Activated T-cell treated with anti-CD3 and anti-CD28 coated beads for 1 hour (primary cell): ENCODE results near the gene DSTYK.
"Not testable (repeated sequence)": the region's sequence is repeated elsewhere in the genome, so short reads cannot be mapped to it uniquely, and the experiment has no call there.

ENCODE experiments used
- DNase-seq: peaks from one replicate; pipeline ENCODE4 v3.0.0-alpha.2; 2020; ENCODE audit warnings: low read depth

The DSTYK gene

DNA sequence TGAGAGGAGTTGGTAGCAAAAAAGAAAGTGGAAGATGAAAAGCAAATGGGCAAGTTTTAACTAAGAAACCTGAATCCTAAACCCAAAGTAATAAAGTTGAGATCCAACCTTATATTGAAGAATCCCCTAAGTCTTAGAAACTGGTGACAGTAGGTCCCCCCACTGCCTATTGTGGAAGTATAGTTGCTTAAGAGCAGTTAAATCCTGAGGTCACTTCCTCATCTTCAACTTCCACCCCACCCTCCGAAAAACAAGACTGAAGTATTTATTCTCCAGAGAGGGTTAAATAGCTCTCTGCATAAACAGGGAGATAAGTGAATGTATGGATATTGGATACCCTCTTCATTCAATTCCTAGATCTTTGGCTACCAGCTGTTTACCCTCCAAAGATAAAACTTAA lies 3.3 kb upstream of the DSTYK start:
- no peak for DNase-seq

DNA sequence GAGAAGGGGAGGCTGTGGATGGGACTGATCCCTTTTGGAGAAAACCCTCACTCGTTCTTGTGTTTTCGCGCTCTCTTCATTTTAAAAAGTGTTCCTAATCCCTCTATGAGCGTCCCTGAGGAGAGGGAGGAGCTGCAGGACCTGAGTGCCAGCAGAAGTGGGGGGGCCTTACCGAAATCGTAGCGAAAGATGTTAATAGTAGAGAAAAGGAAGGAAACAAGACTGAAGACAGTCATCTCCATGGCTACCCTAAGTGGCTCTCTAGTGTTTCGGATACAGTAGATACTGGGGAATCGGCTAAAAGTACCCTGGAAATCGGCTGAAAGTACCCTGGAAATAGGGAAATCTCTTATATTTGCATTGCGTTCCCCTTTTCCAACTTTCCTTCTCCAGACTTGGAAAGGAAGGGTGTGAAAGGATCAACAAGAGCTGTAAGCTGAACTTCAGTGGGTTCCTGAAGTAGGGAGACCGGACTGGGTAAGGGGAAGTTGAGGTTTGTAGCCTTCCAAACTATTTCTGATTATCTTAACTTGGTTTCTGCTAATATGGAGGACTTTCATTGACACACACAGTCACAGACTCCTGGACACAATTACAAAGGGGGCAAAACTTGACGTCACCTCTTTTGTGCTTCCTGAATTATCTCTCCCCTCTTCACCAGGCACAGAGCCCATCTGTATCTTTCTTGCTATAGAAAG lies 486 bp upstream of the DSTYK start:
- no peak for DNase-seq

DNA sequence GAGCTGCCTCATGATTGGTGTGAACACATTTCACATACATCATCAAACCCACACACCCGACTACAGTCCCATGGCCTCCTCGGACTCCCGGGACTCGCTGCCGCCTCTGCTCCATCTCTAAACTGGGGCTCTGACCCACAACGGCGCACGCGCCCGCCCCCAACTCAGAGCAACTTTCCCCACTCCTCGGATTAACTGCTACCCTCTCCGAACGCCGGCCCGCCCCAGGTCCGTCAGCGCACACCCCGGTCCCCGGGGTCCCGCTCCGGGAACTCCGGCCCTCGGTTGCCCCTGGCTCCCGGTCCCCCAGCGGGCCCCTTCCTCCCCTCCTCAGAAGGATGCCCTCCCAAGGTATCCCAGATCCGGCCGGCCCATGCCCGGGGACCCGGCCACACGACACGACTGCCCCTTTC lies 740 bp downstream of the DSTYK start:
- DNase-seq = no peak

DNA sequence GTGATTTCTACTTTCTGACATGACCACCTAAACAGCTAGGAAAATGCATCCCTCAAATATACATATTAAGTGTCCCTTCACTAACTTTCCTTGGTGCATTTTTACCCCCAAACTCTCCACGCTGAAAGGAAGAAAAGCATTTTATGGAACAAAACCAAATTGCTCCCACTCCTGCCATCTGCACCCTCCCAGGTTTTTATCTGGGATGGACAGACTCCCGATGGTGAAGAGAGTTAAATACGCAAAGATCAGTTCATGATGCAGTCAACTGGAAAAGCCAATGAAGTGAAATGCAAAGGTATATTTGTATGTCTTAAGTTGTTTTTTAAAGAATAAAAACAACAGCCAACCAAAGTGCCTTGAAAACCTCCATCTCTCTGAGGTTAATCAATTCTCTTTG lies 2.7 kb downstream of the DSTYK start:
- DNase-seq = no peak

DNA sequence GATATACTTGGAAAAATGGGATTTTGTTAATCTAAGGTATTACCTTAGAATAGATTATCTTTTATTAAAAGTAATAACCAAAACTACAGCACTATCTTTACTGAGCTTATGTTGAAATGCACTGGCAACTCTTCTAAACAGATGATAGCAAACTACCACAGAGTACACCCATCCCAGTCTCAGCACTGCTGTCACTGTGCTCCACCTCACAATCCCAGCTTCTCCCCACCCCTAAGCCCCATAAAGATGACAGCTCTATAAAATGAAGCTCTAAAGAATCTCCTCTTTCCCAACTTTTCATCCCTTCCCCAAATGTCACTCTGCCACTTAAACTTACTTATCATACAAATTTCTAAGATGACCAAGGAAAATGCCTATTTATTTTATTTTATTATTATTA lies 6.4 kb downstream of the DSTYK start:
- no peak for DNase-seq

DNA sequence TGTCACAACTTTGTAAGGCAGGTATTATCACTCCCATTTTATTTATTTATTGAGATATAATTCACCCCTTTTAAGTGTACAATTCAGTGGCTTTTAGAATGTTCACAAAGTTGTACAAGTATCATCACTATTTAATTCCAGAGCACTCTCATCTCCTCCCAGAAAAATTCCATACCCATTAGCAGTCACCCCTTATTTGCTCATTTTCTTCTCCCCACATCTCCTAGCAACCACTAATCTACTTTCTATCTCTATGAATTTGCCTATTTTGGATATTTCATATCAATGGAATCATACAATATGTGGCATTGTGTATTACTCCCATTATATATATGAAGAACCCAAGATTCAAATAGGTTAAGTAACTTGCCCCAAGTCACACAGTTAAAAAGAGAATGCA lies 7.0 kb downstream of the DSTYK start:
- no peak for DNase-seq

DNA sequence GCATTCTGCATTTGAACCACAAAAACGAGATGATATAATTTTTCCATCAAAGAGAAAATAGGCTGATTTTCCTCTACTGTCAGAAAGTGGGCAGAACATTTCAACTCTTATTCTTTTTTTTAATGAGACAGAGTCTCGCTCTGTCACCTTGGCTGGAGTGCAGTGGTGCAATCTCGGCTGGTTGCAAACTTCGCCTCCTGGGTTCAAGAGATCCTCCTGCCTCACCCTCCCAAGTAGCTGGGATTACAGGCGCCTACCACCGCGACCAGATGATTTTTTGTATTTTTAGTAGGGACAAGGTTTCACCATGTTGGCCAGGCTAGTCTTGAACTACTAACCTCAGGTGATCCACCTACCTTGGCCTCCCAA lies 11.6 kb downstream of the DSTYK start:
- DNase-seq = no peak

DNA sequence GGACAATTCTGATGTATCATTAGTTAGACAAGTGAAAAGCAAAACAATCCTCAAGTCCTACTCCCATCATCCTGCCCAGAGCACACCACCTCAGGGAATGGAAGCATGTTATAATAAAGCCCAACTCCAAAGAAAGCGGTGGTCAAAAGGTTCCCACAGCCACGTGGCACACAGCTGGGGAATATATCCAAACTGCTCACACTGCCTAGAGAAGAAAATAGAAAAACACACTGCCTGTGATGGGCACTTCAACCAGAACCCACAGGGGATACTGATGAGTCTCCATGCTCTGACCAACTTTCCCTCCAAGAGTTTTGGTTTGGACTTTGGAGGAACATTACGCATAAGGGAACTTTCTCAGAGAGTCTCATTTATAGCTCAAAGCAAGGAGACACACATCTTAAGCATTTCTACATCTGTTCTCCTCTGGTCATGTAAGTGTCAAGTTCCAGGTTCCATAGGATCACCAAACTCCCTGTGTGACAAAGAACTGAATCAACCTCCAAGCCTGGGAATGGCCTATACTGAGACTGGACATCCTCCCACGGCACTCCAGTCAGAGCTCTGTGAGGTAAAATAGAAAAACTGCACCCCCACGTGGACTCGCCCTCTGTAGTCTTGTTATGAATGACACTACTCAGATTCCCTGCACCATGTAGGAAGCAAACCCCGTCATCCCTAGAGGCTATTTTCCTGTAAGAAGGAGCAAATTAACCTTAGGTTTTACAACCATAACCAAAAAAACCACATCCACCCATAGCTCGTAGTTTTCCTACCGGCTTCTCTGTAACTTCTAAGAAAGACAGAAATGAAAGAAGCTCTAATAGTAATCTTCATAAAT lies 12.2 kb downstream of the DSTYK start:
- DNase-seq = no peak

DNA sequence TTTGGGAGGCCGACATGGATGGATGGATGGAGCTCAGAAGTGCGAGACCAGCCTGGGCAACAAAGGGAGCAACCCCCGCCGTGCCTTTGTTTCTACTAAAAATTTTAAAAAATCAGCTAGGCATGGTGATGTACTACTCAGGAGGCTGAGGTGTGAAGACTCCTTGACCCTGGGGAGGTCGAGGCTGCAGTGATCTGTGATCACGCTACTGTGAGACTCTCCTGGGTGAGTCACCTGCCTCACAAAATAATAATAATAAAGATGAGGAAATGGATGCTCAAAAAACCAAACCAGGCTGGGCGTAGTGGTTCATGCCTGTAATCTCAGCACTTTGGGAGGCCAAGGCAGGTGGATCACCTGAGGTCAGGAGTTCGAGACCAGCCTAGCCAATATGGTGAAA lies 19.2 kb downstream of the DSTYK start:
- DNase-seq = no peak

DNA sequence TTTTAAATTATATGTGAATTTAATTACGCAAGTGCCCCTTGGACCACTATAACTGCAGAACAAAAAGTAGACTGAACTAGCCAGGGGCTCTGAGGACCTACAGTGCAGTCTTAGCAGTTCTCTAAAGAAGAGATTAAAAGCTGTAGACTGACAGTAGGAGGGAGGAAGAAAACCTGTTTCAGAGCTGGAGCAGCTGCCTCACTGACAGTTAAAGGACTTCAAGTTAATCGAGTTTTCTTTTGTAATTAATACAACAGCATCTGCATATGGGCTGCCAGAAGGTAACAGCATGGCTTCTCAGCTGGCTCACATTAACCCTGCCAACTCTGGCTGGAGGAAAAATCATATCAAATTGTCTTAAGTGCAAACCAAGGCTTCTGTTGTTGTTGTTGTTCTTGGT lies 19.9 kb downstream of the DSTYK start:
- no peak for DNase-seq

DNA sequence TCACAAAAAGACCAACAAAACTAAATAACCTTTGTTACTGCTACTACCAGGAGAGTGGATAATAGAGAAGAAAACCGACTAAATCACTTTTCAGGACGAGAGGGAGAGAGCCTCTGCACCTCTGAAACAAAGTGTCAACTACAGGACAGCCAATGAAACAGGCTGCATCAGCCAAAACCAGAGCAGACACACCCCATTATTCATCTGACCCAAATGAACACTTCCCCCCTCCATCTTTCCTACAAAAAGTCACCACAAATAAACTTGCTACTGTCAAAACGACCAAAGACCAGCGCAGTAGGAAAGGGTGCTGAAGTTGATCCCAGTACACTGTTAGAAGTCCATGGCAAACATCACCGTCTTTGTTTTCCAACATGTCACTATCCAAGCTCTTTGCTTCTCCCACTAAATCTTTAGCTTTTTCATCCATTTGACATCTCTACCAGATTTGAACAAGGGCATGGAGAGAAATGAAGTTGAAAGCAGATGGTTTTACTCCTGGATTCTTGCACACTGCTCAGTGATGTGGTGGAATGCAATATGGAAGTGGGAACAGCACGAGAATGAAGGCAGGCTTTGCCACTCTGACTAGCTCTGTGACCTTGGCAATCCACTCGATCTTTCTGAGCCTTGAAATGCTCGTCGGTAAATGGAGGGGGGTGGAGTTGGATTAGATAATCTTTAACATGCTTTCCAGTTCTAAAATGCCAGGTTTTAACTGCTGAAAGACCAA lies 20.5 kb downstream of the DSTYK start:
- DNase-seq = no peak

DNA sequence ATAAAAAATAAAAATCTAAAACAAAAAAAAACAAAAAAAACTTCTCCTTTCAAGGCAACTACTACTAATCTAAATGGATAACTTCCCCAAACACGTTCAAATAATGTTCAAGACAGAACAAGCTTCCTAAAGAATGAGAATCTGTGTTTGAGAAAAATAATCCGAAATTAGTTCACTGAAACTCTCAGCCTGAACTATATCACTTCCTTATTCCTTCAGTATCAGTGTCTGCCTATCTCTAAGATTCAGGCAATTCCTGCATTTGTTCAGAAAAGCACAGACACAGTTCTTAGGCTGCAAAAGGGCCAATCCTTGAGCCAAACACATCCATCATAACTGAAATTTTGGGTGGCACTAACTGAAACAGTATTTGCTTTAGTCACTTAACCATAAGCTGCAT lies 22.4 kb downstream of the DSTYK start:
- no peak for DNase-seq

DNA sequence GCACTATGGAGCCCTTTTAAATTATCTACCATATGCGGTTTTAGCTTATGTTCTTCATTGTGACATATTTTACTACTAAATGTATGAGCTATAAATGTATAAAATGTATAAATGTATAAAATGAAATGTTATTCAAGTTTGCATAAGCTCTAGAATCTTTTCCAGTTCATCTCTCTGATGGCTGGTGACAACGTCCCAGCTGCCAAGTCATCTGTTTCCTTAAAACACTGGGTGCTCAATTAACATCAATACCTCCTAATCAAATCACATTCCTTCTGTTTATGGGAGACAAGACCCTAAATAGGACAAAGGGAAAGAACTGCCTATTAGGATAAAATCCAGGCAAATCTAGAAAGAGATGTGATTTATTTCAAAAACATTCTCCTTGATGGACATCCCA lies 22.9 kb downstream of the DSTYK start:
- DNase-seq = no peak

DNA sequence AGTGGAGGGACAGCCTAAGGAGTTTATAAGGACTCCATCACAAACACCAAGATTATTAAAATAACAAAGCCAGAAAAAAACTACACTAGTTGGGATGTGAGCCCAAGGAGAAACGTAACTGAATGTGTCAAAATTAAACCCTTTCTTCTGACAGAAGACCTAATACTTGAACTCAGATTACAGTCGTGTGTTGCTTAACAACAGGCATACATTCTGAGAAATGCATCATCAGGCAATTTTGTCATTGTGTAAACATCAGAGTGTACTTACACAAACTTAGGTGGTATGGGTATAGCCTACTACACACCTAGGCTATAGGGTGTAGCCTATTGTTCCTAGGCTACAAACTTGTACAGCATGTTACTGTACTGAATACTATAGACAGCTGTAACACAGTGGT lies 23.4 kb downstream of the DSTYK start:
- DNase-seq = no peak

DNA sequence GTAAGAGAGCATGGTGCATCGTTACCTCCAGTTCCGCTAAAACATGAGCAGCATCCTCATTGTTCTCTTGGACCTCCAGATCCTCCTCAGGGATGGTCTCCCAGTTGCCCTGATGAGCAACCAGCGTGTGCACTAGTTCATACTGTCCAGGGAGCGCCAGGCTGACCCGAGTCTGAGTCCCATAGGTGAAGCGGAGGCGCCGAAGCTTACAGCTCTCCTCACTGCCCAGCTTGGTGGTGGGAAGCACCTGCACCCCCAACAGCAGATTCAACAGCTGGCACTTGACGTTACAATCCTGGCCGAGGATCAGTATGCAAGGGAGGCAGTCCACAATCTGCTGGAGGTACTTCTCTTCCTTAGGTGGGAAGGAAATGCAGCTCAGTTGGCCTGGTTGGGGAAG lies 24.1 kb downstream of the DSTYK start:
- no peak for DNase-seq

DNA sequence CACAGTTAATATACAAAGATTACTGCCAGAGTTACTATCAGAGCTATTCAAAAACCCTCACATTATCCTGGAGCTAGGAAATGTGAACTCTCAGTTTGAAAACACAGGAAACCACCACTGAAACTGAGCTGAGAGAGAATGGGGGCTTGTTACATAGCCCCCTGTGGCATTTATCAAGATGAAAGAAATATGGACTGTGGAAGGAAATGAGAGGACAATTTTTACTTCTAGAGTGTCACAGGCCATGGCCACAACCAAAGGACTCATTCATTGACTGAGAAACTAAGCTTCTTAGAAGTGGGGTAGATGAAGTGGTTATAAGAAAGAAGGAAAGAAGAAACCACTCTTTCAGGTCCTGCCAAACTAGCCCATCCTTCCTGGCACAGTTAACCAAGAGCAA lies 25.3 kb downstream of the DSTYK start:
- DNase-seq = no peak

DNA sequence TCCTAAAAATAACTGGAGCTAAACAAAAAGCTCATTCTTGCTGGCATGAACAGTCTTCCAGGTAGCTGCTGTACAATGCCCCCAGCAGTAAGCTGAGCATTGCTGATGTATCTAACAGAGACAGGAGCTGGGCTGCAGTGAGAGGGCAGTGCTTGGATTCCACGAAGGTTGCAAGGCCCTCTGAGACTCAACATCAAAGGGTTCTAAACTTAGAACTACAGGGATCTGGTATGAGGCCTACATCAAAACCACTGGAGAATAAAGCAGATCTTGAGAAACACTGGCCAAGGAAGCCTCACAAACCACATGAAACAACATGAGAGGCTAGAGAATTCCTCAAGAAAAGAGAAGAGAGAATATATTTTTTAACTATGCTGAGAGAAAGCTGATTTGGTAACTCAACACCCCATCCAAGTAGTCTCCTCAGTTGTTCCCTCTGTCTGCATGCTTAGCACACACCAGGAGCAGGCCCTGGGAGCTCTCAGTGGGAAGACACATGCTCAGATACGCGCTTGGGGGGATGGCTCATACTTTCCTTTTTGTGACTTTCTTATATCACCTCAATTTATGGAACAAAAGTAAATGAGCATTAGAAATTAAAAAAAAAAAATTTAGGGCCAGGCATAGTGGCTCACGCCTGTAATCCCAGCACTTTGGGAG lies 27.7 kb downstream of the DSTYK start:
- no peak for DNase-seq

DNA sequence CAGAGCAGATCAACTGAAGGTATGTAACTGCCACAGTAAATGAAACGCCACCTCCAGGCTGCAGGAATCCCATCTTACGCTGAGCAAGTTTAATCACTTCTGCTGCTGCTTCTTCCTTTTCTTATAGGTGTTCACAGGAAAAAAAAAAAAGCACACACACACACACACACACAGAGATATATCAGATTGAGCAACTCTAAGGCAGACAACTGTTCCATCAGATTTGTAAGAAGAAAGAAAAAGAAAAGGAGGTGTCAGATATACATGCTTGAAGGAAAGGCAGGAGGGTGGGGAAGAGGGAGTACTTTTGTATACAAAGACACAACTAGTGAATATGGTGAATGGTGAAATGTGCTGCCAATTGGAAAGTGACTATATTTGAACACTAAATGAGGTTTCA lies 28.6 kb downstream of the DSTYK start:
- no peak for DNase-seq

DNA sequence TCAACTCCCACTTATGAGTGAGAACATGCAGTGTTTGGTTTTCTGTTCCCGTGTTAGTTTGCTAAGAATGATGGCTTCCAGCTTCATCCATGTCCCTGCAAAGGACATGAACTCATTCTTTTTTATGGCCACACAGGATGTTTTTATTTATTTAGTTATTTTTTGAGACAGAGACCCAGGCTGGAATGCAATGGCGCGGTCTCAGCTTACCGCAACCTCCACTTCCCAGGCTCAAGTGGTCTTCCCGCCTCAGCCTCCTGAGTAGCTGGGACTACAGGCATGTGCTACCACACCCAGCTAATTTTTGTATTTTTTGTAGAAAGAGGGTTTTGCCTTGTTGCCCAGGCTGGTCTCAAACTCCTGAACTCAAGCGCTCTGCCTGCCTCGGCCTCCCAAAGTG lies 31.2 kb downstream of the DSTYK start:
- DNase-seq = not testable (repeated sequence)

DNA sequence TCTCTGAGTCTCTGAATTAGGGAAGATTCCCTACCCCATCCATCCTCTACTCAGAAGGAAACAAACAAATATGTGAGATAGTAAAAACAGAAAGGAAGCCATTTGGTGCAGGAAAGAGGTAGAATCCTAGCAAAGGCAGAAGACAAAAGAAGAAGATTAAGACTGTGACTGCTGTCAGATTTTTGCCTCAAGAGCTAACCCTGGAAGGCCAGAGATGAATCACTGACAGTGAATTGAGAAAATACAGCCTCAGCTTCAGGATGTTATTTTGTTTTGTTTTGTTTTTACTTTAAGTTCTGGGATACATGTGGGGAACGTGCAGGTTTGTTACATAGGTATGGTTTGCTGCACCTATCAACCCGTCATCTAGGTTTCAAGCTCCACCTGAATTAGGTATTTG lies 31.7 kb downstream of the DSTYK start:
- no peak for DNase-seq

DNA sequence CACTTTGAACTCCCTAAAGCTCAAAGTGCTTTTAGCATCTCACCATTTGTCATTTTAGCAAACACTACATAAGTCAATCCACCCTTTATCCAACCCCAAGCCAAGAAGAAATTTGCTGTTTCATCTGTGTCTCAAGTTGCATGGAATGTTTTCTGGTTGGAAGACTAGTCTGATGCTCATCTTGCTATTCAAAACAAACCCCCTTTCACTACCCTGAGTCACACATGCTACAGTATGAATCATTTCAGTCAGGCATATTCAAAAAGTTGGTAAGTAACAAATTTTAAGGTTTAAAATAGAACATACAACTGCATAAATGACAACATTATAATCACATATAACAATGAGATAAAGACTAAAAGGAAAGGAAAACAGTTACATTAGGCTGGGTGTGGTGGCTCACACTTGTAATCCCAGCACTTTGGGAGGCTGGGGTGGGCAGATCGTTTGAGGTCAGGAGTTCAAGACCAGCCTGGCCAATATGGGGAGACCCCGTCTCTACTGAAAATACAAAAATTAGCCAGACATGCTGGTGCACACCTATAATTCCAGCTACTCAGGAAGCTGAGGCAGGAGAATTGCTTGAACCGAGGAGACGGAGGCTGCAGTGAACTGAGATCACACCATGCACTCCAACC lies 38.7 kb downstream of the DSTYK start:
- no peak for DNase-seq

DNA sequence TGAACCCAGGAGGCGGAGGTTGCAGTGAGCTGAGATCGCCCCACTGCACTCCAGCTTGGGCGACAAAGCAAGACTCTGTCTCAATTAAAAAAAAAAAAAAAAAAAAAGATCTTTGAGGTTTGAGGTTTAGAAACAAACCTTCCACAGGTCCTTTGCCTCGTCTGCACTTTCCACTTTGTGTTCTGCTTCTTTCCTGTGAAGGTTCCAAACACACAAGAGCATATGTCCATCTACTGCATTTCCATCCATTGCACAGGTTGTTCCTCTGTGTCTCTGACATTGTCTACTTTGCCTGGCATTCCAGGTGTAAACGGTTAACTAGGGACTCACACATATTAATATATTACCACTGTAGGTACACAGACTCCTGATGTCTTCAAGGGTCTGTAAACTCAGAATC lies 40.1 kb downstream of the DSTYK start:
- no peak for DNase-seq
